NB4 (cell line): ENCODE measurements around the gene ELAVL1.

ENCODE experiments used
- POLR2A ChIP-seq: IDR thresholded peaks from 2 replicates; pipeline ENCODE4 v1.6.1; 2011; ENCODE audit warnings: mild to moderate bottlenecking; ENCODE audit not compliant: insufficient read length; ENCODE audit errors: extremely low read depth
- TF ChIP-seq, protein P1 (sequence below): IDR thresholded peaks from one replicate; pipeline ENCODE4 v1.5.1; 2012; ENCODE audit warnings: low read depth, low read length
- TF ChIP-seq, protein P2 (sequence below): IDR thresholded peaks from 2 replicates; pipeline ENCODE4 v1.6.1; 2011; ENCODE audit warnings: low read depth, low read length

DNA sequence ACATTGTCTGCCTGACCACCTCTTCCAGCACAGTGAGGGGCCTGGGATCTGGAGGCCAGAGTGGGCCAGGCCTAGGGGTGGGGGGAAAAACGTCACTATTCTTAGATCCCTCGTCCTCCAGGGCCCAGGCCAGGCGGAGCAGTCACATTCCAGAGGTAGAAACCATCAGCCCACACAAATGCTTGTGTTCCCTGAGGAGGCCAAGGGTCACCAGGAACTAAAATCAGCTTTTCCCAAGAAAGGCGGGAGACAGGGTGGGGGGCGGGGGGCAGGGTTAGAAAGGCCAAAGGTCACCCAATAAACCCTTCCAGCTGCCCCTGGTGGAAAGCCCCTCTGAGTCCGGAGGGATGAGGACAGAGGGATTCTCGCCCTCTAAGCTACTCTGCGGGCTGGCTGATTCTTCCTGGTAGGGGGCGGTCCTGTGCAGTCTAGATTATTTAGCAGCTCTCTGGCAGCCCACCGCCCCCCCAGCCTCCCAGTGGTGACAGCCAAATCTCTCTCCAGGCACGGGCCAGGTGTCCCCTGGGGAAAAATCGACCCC, 23.6 kb upstream of the ELAVL1 start:
- TF ChIP-seq, protein P1, sequence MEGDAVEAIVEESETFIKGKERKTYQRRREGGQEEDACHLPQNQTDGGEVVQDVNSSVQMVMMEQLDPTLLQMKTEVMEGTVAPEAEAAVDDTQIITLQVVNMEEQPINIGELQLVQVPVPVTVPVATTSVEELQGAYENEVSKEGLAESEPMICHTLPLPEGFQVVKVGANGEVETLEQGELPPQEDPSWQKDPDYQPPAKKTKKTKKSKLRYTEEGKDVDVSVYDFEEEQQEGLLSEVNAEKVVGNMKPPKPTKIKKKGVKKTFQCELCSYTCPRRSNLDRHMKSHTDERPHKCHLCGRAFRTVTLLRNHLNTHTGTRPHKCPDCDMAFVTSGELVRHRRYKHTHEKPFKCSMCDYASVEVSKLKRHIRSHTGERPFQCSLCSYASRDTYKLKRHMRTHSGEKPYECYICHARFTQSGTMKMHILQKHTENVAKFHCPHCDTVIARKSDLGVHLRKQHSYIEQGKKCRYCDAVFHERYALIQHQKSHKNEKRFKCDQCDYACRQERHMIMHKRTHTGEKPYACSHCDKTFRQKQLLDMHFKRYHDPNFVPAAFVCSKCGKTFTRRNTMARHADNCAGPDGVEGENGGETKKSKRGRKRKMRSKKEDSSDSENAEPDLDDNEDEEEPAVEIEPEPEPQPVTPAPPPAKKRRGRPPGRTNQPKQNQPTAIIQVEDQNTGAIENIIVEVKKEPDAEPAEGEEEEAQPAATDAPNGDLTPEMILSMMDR: no peak
- no peak for TF ChIP-seq POLR2A
- TF ChIP-seq, protein P2, sequence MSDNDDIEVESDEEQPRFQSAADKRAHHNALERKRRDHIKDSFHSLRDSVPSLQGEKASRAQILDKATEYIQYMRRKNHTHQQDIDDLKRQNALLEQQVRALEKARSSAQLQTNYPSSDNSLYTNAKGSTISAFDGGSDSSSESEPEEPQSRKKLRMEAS: no peak
